ENCODE results near the gene AEN. TPM values are rescaled to one million over a fixed set of nuclear protein-coding genes. Genes with fewer than 3 reads are reported as not detected.

AEN gene
- total RNA-seq, 1 donor from 2014 or later = 10.0 TPM

- DNase-seq = no peak
- ATAC-seq (ENCODE audit: poor library complexity) = no peak
- intact Hi-C loops (cut with DNase I) = loop anchor here (5.0 kb wide), 1 partner anchor 176 kb away; no protein-coding TSS in a partner anchor
Measured at GRCh38 chr15:88656760-88657221, 35.7 kb downstream of the AEN start.

GRCh38 chr15:88657326-88658069 lies 36.4 kb downstream of the AEN start:
- ATAC-seq (ENCODE audit: poor library complexity) (peak; percentile 55), DNase-seq (no peak)
- intact Hi-C loops (cut with DNase I) = loop anchor here (5.0 kb wide), 1 partner anchor 175 kb away; no protein-coding TSS in a partner anchor

GRCh38 chr15:88658070-88658965 lies 37.2 kb downstream of the AEN start:
- DNase-seq (no peak), ATAC-seq (ENCODE audit: poor library complexity) (no peak)
- intact Hi-C loops (cut with DNase I) = loop anchor here (5.0 kb wide), 1 partner anchor 174 kb away; no protein-coding TSS in a partner anchor

GRCh38 chr15:88658972-88659931 lies 38.1 kb downstream of the AEN start:
- intact Hi-C loops (cut with DNase I) = loop anchor here (5.0 kb wide), 1 partner anchor 173 kb away; no protein-coding TSS in a partner anchor
- no peak for ATAC-seq (ENCODE audit: poor library complexity)
- no peak for DNase-seq

- ATAC-seq (ENCODE audit: poor library complexity) (no peak), DNase-seq (no peak)
- intact Hi-C loops (cut with DNase I) = no loop called here
Measured at GRCh38 chr15:88661041-88661700, 40.0 kb downstream of the AEN start.

GRCh38 chr15:88661761-88662556 lies 40.8 kb downstream of the AEN start:
- DNase-seq (no peak), ATAC-seq (ENCODE audit: poor library complexity) (no peak)
- intact Hi-C loops (cut with DNase I) = no loop called here

GRCh38 chr15:88663141-88663621 lies 42.0 kb downstream of the AEN start:
- DNase-seq (no peak), ATAC-seq (ENCODE audit: poor library complexity) (no peak)
- intact Hi-C loops (cut with DNase I) = no loop called here

GRCh38 chr15:88664151-88664778 lies 43.1 kb downstream of the AEN start:
- ATAC-seq (ENCODE audit: poor library complexity) = no peak
- no peak for DNase-seq
- intact Hi-C loops (cut with DNase I) = no loop called here

GRCh38 chr15:88674661-88675060 lies 53.5 kb downstream of the AEN start:
- no peak for ATAC-seq (ENCODE audit: poor library complexity)
- intact Hi-C loops (cut with DNase I) = no loop called here
- DNase-seq = no peak

- DNase-seq (no peak), ATAC-seq (ENCODE audit: poor library complexity) (no peak)
- intact Hi-C loops (cut with DNase I) = no loop called here
Measured at GRCh38 chr15:88678755-88679154, 57.6 kb downstream of the AEN start.

- ATAC-seq (ENCODE audit: poor library complexity) = no peak
- intact Hi-C loops (cut with DNase I) = no loop called here
- no peak for DNase-seq
Measured at GRCh38 chr15:88680241-88681001, 59.3 kb downstream of the AEN start.

GRCh38 chr15:88681610-88682221 lies 60.6 kb downstream of the AEN start:
- ATAC-seq (ENCODE audit: poor library complexity) (no peak), DNase-seq (peak; percentile 48)
- intact Hi-C loops (cut with DNase I) = no loop called here

Data from Right ventricle myocardium superior (tissue), 1 donor.